ENCODE data around the gene AIF1L. TPM values are rescaled to one million over a fixed set of nuclear protein-coding genes. Genes with fewer than 3 reads are reported as not detected.
A peak's percentile ranks its signal among the peaks of the same experiment; 100 is the strongest.

Gene AIF1L
- total RNA-seq, 1 experiment from 2014 or later, result 5.6 TPM

DNA sequence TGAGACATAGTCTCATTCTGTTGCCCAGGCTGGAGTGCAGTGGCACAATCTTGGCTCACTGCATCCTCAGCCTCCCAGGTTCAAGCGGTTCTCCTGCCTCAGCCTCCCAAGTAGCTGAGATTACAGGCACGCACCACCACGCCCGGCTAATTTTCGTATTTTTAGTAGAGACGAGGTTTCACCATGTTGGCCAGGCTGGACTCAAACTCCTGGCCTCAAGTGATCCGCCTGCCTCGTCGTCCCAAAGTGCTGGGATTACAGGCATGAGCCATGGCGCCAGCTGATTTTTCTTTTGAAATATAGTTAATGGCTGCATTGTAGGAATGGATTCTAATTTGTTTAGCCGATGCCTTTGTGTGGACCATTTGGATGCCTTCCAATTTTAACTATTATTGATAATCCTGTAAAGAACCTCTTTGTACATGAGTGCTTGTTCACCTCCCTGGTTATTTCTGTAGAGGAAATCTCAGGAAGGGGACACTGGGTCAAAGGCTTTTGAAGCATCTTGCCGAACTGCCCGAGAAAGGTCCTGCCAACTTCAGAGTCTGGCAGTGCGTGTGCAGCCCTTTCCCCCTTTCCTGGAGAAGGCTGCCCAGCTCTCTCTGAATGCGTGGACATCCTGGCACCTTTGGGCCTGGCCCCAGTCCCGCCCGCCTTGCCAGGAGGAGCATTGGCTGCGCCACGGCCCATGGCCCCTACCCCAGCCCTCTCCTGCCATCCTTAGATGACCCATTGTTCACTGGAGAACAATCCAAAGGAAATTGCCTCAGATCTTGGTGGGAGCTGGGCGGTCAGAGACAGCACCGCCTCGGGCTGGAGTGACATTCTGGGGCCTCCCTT, 20.2 kb downstream of the AIF1L start:
- BruUV-seq (replicated peaks), result no TSS peak
- TF ChIP-seq, protein P1, sequence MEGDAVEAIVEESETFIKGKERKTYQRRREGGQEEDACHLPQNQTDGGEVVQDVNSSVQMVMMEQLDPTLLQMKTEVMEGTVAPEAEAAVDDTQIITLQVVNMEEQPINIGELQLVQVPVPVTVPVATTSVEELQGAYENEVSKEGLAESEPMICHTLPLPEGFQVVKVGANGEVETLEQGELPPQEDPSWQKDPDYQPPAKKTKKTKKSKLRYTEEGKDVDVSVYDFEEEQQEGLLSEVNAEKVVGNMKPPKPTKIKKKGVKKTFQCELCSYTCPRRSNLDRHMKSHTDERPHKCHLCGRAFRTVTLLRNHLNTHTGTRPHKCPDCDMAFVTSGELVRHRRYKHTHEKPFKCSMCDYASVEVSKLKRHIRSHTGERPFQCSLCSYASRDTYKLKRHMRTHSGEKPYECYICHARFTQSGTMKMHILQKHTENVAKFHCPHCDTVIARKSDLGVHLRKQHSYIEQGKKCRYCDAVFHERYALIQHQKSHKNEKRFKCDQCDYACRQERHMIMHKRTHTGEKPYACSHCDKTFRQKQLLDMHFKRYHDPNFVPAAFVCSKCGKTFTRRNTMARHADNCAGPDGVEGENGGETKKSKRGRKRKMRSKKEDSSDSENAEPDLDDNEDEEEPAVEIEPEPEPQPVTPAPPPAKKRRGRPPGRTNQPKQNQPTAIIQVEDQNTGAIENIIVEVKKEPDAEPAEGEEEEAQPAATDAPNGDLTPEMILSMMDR (conservative IDR thresholded peaks at IDR 0.05; ENCODE audit: low read depth, low read length), result no peak
- TF ChIP-seq EZH2 (IDR thresholded peaks at IDR 0.05; ENCODE audit: borderline replicate concordance, low read depth, low read length, poor library complexity, severe bottlenecking), result no peak
- H3K4me1 ChIP-seq (ENCODE audit: insufficient read depth, low read length, poor library complexity, severe bottlenecking), result no peaks in the 10 kb centered on the region
- H3K9me3 ChIP-seq (ENCODE audit: low read depth, low read length, poor library complexity, severe bottlenecking), result no peaks in the 10 kb centered on the region
- no peaks in the 10 kb centered on the region for H3K36me3 ChIP-seq (ENCODE audit: insufficient read depth, low read length, poor library complexity, severe bottlenecking)
- H3K4me3 ChIP-seq (ENCODE audit: low read depth, low read length, poor library complexity, severe bottlenecking), result no peak overlapping the region
- H3K27me3 ChIP-seq (replicated peaks; ENCODE audit: insufficient read depth, low read depth, low read length, poor library complexity), result no peaks in the 10 kb centered on the region
- intact Hi-C loops (cut with micrococcal nuclease; ENCODE audit: unreplicated experiment), result no loop called here
- CTCF ChIA-PET, result no interaction called here
- POLR2A ChIA-PET (ENCODE audit: low non-redundant PET), result no interaction called here
- no peak overlapping the region for H3K27ac ChIP-seq (ENCODE audit: low read depth, low read length, poor library complexity, severe bottlenecking)
- no peak for DNase-seq (ENCODE audit: low spot score)

- BruUV-seq (replicated peaks), result no TSS peak
- intact Hi-C loops (cut with micrococcal nuclease; ENCODE audit: unreplicated experiment), result no loop called here
- POLR2A ChIA-PET (ENCODE audit: low non-redundant PET), result no interaction called here
- Histone ChIP-seq H3K27ac (ENCODE audit: low read depth, low read length, poor library complexity, severe bottlenecking) (no peak overlapping the region), H3K27me3 (replicated peaks; ENCODE audit: insufficient read depth, low read depth, low read length, poor library complexity) (no peaks in the 10 kb centered on the region), H3K4me3 (ENCODE audit: low read depth, low read length, poor library complexity, severe bottlenecking) (no peak overlapping the region), H3K36me3 (ENCODE audit: insufficient read depth, low read length, poor library complexity, severe bottlenecking) (no peaks in the 10 kb centered on the region), H3K9me3 (ENCODE audit: low read depth, low read length, poor library complexity, severe bottlenecking) (no peaks in the 10 kb centered on the region), H3K4me1 (ENCODE audit: insufficient read depth, low read length, poor library complexity, severe bottlenecking) (no peaks in the 10 kb centered on the region)
- CTCF ChIA-PET, result no interaction called here
- DNase-seq (ENCODE audit: low spot score), result peak; percentile 33
- TF ChIP-seq, protein P1 (conservative IDR thresholded peaks at IDR 0.05; ENCODE audit: low read depth, low read length), result no peak
- no peak for TF ChIP-seq EZH2 (IDR thresholded peaks at IDR 0.05; ENCODE audit: borderline replicate concordance, low read depth, low read length, poor library complexity, severe bottlenecking)
Measured at GRCh38 chr9:131117121-131117761, 20.9 kb downstream of the AIF1L start.

- no peaks in the 10 kb centered on the region for H3K4me1 ChIP-seq (ENCODE audit: insufficient read depth, low read length, poor library complexity, severe bottlenecking)
- H3K9me3 ChIP-seq (ENCODE audit: low read depth, low read length, poor library complexity, severe bottlenecking), result no peaks in the 10 kb centered on the region
- POLR2A ChIA-PET (ENCODE audit: low non-redundant PET), result interaction anchor here (0.7 kb wide), 1 partner anchor 28 kb away, joined by 5 read pairs; no protein-coding TSS in a partner anchor
- no peaks in the 10 kb centered on the region for H3K36me3 ChIP-seq (ENCODE audit: insufficient read depth, low read length, poor library complexity, severe bottlenecking)
- no peak overlapping the region for H3K27ac ChIP-seq (ENCODE audit: low read depth, low read length, poor library complexity, severe bottlenecking)
- no TSS peak for BruUV-seq (replicated peaks)
- intact Hi-C loops (cut with micrococcal nuclease; ENCODE audit: unreplicated experiment), result no loop called here
- TF ChIP-seq, protein P1 (conservative IDR thresholded peaks at IDR 0.05; ENCODE audit: low read depth, low read length), result no peak
- TF ChIP-seq EZH2 (IDR thresholded peaks at IDR 0.05; ENCODE audit: borderline replicate concordance, low read depth, low read length, poor library complexity, severe bottlenecking), result no peak
- H3K4me3 ChIP-seq (ENCODE audit: low read depth, low read length, poor library complexity, severe bottlenecking), result no peak overlapping the region
- CTCF ChIA-PET, result no interaction called here
- no peak for DNase-seq (ENCODE audit: low spot score)
- no peaks in the 10 kb centered on the region for H3K27me3 ChIP-seq (replicated peaks; ENCODE audit: insufficient read depth, low read depth, low read length, poor library complexity)
Measured at GRCh38 chr9:131117762-131118145, 21.4 kb downstream of the AIF1L start.

Data from A673 (cell line).